ENCODE data around the gene TMEM247.

Gene TMEM247

DNA sequence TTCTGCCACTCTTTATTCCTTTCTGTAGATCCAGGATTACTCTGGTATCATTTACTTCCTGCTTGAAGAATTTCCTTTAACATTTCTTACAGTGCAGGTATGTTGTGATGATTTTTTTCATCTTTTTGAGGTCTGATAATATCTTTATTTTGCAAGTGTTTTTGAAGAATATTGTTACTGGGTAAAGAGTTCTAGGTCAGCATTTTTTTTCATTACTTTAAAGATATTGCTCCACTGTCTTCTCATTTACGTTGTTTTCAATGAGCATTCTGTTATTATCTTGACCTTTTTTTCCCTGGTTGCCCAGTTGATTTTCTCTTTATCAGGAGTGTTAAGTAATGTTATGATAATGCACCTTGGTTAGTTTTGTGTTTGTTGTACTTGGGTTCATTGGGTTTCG, 31.7 kb upstream of the TMEM247 start:
- H3K27me3 ChIP-seq (replicated peaks; ENCODE audit: insufficient read depth, low read length) = no peaks in the 10 kb centered on the region
- no peak for DNase-seq
- no peak overlapping the region for H3K4me3 ChIP-seq (ENCODE audit: low read length)
- no peaks in the 10 kb centered on the region for H3K36me3 ChIP-seq (replicated peaks; ENCODE audit: insufficient read depth, low read length)
- H3K4me2 ChIP-seq (ENCODE audit: low read depth, low read length) = no peak overlapping the region
- no peaks in the 10 kb centered on the region for H3K9me3 ChIP-seq (replicated peaks; ENCODE audit: insufficient read depth, low read length)
- no peaks in the 10 kb centered on the region for H3F3A ChIP-seq (ENCODE audit: insufficient read depth, low read length)
- TF ChIP-seq EZH2phosphoT487 (IDR thresholded peaks at IDR 0.05; ENCODE audit: low read length) (no peak), EZH2 (optimal IDR thresholded peaks at IDR 0.05; ENCODE audit: low read depth, low read length) (no peak)
- TF ChIP-seq, protein P1, sequence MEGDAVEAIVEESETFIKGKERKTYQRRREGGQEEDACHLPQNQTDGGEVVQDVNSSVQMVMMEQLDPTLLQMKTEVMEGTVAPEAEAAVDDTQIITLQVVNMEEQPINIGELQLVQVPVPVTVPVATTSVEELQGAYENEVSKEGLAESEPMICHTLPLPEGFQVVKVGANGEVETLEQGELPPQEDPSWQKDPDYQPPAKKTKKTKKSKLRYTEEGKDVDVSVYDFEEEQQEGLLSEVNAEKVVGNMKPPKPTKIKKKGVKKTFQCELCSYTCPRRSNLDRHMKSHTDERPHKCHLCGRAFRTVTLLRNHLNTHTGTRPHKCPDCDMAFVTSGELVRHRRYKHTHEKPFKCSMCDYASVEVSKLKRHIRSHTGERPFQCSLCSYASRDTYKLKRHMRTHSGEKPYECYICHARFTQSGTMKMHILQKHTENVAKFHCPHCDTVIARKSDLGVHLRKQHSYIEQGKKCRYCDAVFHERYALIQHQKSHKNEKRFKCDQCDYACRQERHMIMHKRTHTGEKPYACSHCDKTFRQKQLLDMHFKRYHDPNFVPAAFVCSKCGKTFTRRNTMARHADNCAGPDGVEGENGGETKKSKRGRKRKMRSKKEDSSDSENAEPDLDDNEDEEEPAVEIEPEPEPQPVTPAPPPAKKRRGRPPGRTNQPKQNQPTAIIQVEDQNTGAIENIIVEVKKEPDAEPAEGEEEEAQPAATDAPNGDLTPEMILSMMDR (IDR thresholded peaks at IDR 0.05; ENCODE audit: low read length) = no peak
- H3K4me1 ChIP-seq (ENCODE audit: low read length) = no peaks in the 10 kb centered on the region
- H4K20me1 ChIP-seq (ENCODE audit: insufficient read depth, low read length) = no peaks in the 10 kb centered on the region
- H2AFZ ChIP-seq (ENCODE audit: low read length) = no peak overlapping the region
- H3K27ac ChIP-seq (ENCODE audit: low read length) = no peak overlapping the region
- no peak overlapping the region for H3K9ac ChIP-seq (ENCODE audit: low read length)
- no peaks in the 10 kb centered on the region for H3K79me2 ChIP-seq (ENCODE audit: low read length)
- no peaks in the 10 kb centered on the region for H3K9me2 ChIP-seq (replicated peaks; ENCODE audit: insufficient read depth, low read length)

DNA sequence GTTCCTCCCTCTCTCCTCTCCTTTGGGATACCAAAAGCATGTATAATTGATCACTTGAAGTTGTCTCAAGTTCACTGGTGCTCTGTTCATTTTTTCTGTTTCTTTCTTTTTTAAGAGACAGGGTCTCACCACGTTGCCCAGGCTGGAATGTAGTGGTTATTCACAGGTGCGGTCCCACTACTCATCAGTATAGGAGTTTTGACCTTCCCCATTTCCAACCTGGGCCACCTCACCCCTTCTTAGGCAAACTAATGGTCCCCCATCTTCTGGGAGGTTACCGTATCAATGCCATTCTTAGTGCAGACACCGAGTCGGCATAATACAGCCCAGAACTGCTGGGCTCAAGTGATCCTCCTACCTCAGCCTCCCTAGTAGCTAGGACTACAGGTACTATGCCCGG, 31.3 kb upstream of the TMEM247 start:
- TF ChIP-seq EZH2phosphoT487 (IDR thresholded peaks at IDR 0.05; ENCODE audit: low read length) (no peak), EZH2 (optimal IDR thresholded peaks at IDR 0.05; ENCODE audit: low read depth, low read length) (no peak)
- TF ChIP-seq, protein P1 (IDR thresholded peaks at IDR 0.05; ENCODE audit: low read length) = no peak
- Histone ChIP-seq H3K9me3 (replicated peaks; ENCODE audit: insufficient read depth, low read length) (no peaks in the 10 kb centered on the region), H3K79me2 (ENCODE audit: low read length) (no peaks in the 10 kb centered on the region), H3K27ac (ENCODE audit: low read length) (no peak overlapping the region), H4K20me1 (ENCODE audit: insufficient read depth, low read length) (no peaks in the 10 kb centered on the region), H3K4me1 (ENCODE audit: low read length) (no peaks in the 10 kb centered on the region), H3F3A (ENCODE audit: insufficient read depth, low read length) (no peaks in the 10 kb centered on the region), H3K9me2 (replicated peaks; ENCODE audit: insufficient read depth, low read length) (no peaks in the 10 kb centered on the region), H3K27me3 (replicated peaks; ENCODE audit: insufficient read depth, low read length) (no peaks in the 10 kb centered on the region), H3K4me2 (ENCODE audit: low read depth, low read length) (no peak overlapping the region), H3K9ac (ENCODE audit: low read length) (no peak overlapping the region), H2AFZ (ENCODE audit: low read length) (no peak overlapping the region), H3K4me3 (ENCODE audit: low read length) (no peak overlapping the region), H3K36me3 (replicated peaks; ENCODE audit: insufficient read depth, low read length) (no peaks in the 10 kb centered on the region)
- no peak for DNase-seq

DNA sequence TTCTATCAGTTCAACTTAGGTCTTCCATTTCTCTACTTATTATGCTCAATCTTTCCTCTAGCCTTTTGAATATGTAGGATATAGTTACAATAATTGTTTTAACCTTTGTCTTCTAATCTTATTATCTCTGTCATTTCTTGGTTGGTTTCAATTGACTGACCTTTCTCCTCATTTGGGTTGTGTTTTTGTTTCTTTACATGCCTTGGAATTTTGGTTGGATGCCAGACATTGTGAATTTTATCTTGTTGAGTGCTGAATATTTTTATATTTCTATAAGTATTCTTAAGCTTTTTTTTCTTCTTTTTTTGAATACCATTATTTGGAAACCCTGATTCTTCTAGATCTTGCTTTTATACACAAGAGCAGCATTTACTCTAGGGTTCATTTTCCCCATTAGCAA, 30.7 kb upstream of the TMEM247 start:
- no peaks in the 10 kb centered on the region for H3K9me3 ChIP-seq (replicated peaks; ENCODE audit: insufficient read depth, low read length)
- H3K4me1 ChIP-seq (ENCODE audit: low read length) = no peaks in the 10 kb centered on the region
- no peak for DNase-seq
- no peaks in the 10 kb centered on the region for H4K20me1 ChIP-seq (ENCODE audit: insufficient read depth, low read length)
- no peaks in the 10 kb centered on the region for H3K36me3 ChIP-seq (replicated peaks; ENCODE audit: insufficient read depth, low read length)
- no peak overlapping the region for H3K27ac ChIP-seq (ENCODE audit: low read length)
- H3K9me2 ChIP-seq (replicated peaks; ENCODE audit: insufficient read depth, low read length) = no peaks in the 10 kb centered on the region
- no peak overlapping the region for H3K4me3 ChIP-seq (ENCODE audit: low read length)
- TF ChIP-seq EZH2 (optimal IDR thresholded peaks at IDR 0.05; ENCODE audit: low read depth, low read length) = no peak
- TF ChIP-seq, protein P1 (IDR thresholded peaks at IDR 0.05; ENCODE audit: low read length) = no peak
- H3K27me3 ChIP-seq (replicated peaks; ENCODE audit: insufficient read depth, low read length) = no peaks in the 10 kb centered on the region
- H3K79me2 ChIP-seq (ENCODE audit: low read length) = no peaks in the 10 kb centered on the region
- no peak overlapping the region for H2AFZ ChIP-seq (ENCODE audit: low read length)
- H3F3A ChIP-seq (ENCODE audit: insufficient read depth, low read length) = no peaks in the 10 kb centered on the region
- no peak overlapping the region for H3K9ac ChIP-seq (ENCODE audit: low read length)
- H3K4me2 ChIP-seq (ENCODE audit: low read depth, low read length) = no peak overlapping the region
